ENCODE data around the gene TVP23C. TPM values are rescaled to one million over a fixed set of nuclear protein-coding genes. Genes with fewer than 3 reads are reported as not detected.
"Not testable (repeated sequence)": the region's sequence is repeated elsewhere in the genome, so short reads cannot be mapped to it uniquely, and the experiment has no call there.

TVP23C gene
- total and polyA plus RNA-seq, 8 donors = 2.4 to 74.5 (median 21.0) TPM; not detected in 2

DNA sequence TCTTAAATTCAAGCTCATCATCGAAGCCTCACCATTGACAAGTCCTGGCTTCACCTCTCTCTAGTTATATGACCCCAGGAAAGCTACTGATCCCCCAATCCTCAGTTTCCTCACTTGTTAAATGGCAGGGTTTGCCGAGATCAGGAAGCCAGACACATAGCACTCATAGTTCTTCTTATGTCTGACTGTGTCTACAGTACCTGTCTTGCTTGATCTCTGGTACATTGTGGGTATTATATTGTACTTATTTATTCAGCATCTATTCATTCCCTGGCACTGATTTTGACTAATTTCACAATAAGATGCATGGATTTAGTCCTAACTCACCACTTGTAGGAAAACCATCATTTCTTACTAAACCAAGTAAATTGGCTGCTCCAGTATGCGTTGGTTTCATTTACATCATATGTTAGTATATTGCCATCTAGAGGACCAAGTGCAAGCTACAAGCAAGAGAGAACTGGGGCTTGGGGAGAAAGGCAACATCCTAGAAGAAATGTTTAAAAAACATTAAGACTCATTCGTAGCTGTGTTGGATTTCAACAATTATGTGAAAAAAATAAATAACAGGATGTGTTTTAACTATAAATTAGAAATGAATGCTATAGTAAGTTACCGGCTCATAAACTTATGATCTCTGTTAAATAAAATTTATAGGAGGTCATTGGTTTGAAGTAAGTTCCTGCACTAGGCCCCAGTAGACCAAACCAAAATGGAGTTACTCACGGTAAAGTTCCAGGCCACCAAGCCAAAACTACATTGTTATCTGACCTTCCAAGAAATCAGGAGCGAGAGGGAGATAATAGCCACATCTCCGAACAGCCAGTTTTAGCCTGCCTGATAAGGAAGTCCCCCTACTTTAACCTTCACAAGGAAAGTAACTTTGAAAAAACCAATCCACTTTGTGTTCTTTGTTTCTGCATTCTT lies 36.7 kb downstream of the TVP23C start:
- H3K9me3 ChIP-seq; H3K27ac ChIP-seq; intact Hi-C loops (cut with DNase I; ENCODE audit: low total_unique reads); H3K27me3 ChIP-seq; H3K4me3 ChIP-seq; H3K36me3 ChIP-seq: not testable (repeated sequence)
- 41 to 46% (median 42%) methylated on average over 7 to 8 of the region's 8 CpGs for WGBS, 5 donors
- TF ChIP-seq CTCF (IDR thresholded peaks at IDR 0.05) = peak in 4 of 7 experiments; percentile 35 to 65 (median 62)
- DNase-seq = peak in 1 of 2 donors; percentile 66
- peaks cover 0 to 11% (median 0%) of the 10 kb centered on the region in 4 donors for H3K4me1 ChIP-seq

GRCh38 chr17:15524990-15525985 lies 38.0 kb downstream of the TVP23C start:
- WGBS, 5 donors = 53 to 83% (median 77%) methylated on average over 8 to 11 of the region's 12 CpGs

DNA sequence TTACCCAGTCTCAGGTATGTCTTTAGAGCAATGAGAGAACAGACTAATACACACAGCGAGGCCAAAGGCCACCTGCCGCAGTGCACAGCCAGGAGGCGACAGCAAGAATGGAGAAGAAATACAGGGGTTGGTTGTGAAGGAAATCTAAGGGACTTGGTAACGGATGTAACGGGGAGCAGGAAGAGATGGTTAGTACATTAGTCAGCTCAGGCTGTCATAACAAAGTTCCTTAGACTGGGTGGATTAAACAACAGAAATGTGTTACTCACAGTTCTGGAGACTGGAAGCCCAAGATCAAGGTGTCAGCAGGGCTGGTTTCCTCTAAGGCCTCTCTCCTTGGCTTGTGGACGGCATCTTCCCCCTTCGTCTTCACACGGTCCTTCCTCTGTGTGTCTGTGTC lies 47.1 kb downstream of the TVP23C start:
- intact Hi-C loops (cut with DNase I; ENCODE audit: low total_unique reads) = no loop called here
- H3K27ac ChIP-seq = no peak overlapping the region
- TF ChIP-seq POLR2AphosphoS5 (IDR thresholded peaks at IDR 0.05) (no peak), CTCF (IDR thresholded peaks at IDR 0.05) (no peak), POLR2A (IDR thresholded peaks at IDR 0.05) (no peak), EP300 (IDR thresholded peaks at IDR 0.05) (no peak)

More at GRCh38 chr17:15524990-15525985, 38.0 kb downstream of the TVP23C start:
- H3K36me3 ChIP-seq; DNase-seq; H3K27ac ChIP-seq; intact Hi-C loops (cut with DNase I; ENCODE audit: low total_unique reads); H3K4me3 ChIP-seq; H3K9me3 ChIP-seq; H3K27me3 ChIP-seq: not testable (repeated sequence)
- peaks cover 0 to 11% (median 0%) of the 10 kb centered on the region in 4 donors for H3K4me1 ChIP-seq

DNA sequence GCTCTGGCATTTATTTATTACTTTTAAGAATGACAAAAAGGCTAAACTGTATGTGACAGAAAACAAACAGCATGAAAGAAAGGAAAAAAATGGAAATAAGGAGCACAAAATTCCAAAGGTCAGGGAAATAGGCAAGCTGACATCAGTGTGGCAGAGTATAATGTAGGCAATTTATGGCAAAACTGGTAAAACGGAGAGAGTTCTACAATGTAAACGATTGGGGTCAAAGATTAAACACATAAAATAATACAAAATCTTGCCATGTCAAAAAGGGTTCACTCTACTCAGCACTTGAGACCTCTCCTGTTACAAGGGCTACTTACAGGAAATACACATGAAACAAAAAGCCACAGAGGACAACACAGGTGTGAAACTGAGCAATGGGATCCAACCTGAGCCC lies 48.8 kb downstream of the TVP23C start:
- peak overlapping the region in 1 of 5 donors; percentile 3 for H3K27ac ChIP-seq
- H3K4me3 ChIP-seq = no peak overlapping the region

More for the DNA sequence above, 47.1 kb downstream of the TVP23C start:
- no peaks in the 10 kb centered on the region for H3K9me3 ChIP-seq
- 92 to 96% (median 95%) methylated on average over 8 of the region's 8 CpGs for WGBS, 5 donors
- peaks cover 4 to 30% (median 24%) of the 10 kb centered on the region in 4 donors for H3K36me3 ChIP-seq
- DNase-seq = no peak
- no peaks in the 10 kb centered on the region for H3K27me3 ChIP-seq
- H3K4me1 ChIP-seq = peaks cover 0 to 27% (median 15%) of the 10 kb centered on the region in 4 donors
- no peak overlapping the region for H3K4me3 ChIP-seq

More for the DNA sequence above, 48.8 kb downstream of the TVP23C start:
- H3K4me1 ChIP-seq = peaks cover 0 to 27% (median 22%) of the 10 kb centered on the region in 4 donors
- no peaks in the 10 kb centered on the region for H3K9me3 ChIP-seq
- TF ChIP-seq POLR2A (IDR thresholded peaks at IDR 0.05) (no peak), EP300 (IDR thresholded peaks at IDR 0.05) (no peak), CTCF (IDR thresholded peaks at IDR 0.05) (no peak), POLR2AphosphoS5 (IDR thresholded peaks at IDR 0.05) (no peak)
- WGBS, 5 donors = 23 to 42% (median 30%) methylated on average over 2 of the region's 2 CpGs
- intact Hi-C loops (cut with DNase I; ENCODE audit: low total_unique reads) = no loop called here
- DNase-seq = no peak
- no peaks in the 10 kb centered on the region for H3K27me3 ChIP-seq
- peaks cover 4 to 30% (median 24%) of the 10 kb centered on the region in 4 donors for H3K36me3 ChIP-seq

Data from stomach (tissue), 9 donors.